Measurements from ENCODE around the gene HIGD1B.
A peak's percentile ranks its signal among the peaks of the same experiment; 100 is the strongest.

The HIGD1B gene

GRCh38 chr17:44880062-44880461 is 32.4 kb downstream of the HIGD1B start:
- DNase-seq: no peak

GRCh38 chr17:44881145-44881544 is 33.5 kb downstream of the HIGD1B start:
- no peak for DNase-seq

- no peak for DNase-seq
These were observed 37.3 kb downstream of the HIGD1B start for GRCh38 chr17:44884941-44885340.

GRCh38 chr17:44887016-44887415 is 39.3 kb downstream of the HIGD1B start:
- DNase-seq: no peak

GRCh38 chr17:44887971-44888954 is 40.6 kb downstream of the HIGD1B start:
- DNase-seq: no peak

- DNase-seq: no peak
These were observed 41.3 kb downstream of the HIGD1B start for GRCh38 chr17:44889003-44889402.

- no peak for DNase-seq
These were observed 44.6 kb downstream of the HIGD1B start for GRCh38 chr17:44892250-44892649.

GRCh38 chr17:44894642-44895041 is 47.0 kb downstream of the HIGD1B start:
- DNase-seq: no peak

- no peak for DNase-seq
These were observed 51.0 kb downstream of the HIGD1B start for GRCh38 chr17:44898768-44899073.

- peak; percentile 96 for DNase-seq
These were observed 51.5 kb downstream of the HIGD1B start, which contains the start of gene EFTUD2 for GRCh38 chr17:44899074-44899782. EFTUD2 (minus strand) TSS chr17:44899445; CDS start chr17:44894521, 4,924 bp downstream.

All from midbrain (tissue), 1 donor.